DMS153 (cell line): ENCODE measurements around the gene LMF1.

ENCODE experiments used
- DNase-seq: peaks from one replicate; lab custom pipeline; 2025; lab: John Stamatoyannopoulos, UW

LMF1 gene

GRCh38 chr16:911604-912321 lies 59.0 kb downstream of the LMF1 start:
- DNase-seq, result no peak

GRCh38 chr16:911101-911500 lies 59.7 kb downstream of the LMF1 start:
- DNase-seq, result no peak

- DNase-seq, result no peak
Measured at GRCh38 chr16:910181-910580, 60.6 kb downstream of the LMF1 start.

GRCh38 chr16:909281-910000 lies 61.3 kb downstream of the LMF1 start:
- DNase-seq, result no peak

- no peak for DNase-seq
Measured at GRCh38 chr16:908526-909155, 62.1 kb downstream of the LMF1 start.

- DNase-seq, result no peak
Measured at GRCh38 chr16:907842-908241, 62.9 kb downstream of the LMF1 start.

- no peak for DNase-seq
Measured at GRCh38 chr16:907361-907760, 63.4 kb downstream of the LMF1 start.

GRCh38 chr16:906296-906695 lies 64.5 kb downstream of the LMF1 start:
- no peak for DNase-seq

- no peak for DNase-seq
Measured at GRCh38 chr16:901715-902601, 68.8 kb downstream of the LMF1 start.

- no peak for DNase-seq
Measured at GRCh38 chr16:901149-901548, 69.6 kb downstream of the LMF1 start.

GRCh38 chr16:900211-900610 lies 70.6 kb downstream of the LMF1 start:
- no peak for DNase-seq

- DNase-seq, result no peak
Measured at GRCh38 chr16:899683-900060, 71.1 kb downstream of the LMF1 start.

GRCh38 chr16:898761-899682 lies 71.8 kb downstream of the LMF1 start:
- DNase-seq, result no peak

- no peak for DNase-seq
Measured at GRCh38 chr16:898216-898615, 72.6 kb downstream of the LMF1 start.

- DNase-seq, result no peak
Measured at GRCh38 chr16:897701-898100, 73.1 kb downstream of the LMF1 start.

GRCh38 chr16:897200-897543 lies 73.6 kb downstream of the LMF1 start:
- no peak for DNase-seq

GRCh38 chr16:896261-897199 lies 74.3 kb downstream of the LMF1 start:
- DNase-seq, result no peak

- DNase-seq, result no peak
Measured at GRCh38 chr16:895371-895770, 75.4 kb downstream of the LMF1 start.

GRCh38 chr16:894841-895240 lies 75.9 kb downstream of the LMF1 start:
- no peak for DNase-seq

- no peak for DNase-seq
Measured at GRCh38 chr16:894136-894535, 76.6 kb downstream of the LMF1 start.
